Fibroblast of pulmonary artery (primary cell): ENCODE measurements around the gene WDR88.
"Not testable (repeated sequence)": the region's sequence is repeated elsewhere in the genome, so short reads cannot be mapped to it uniquely, and the experiment has no call there.

ENCODE experiments used
- DNase-seq: peaks from one replicate; pipeline ENCODE4 v3.0.0-alpha.2; 2010; ENCODE audit warnings: low read depth
- H3K4me3 ChIP-seq: replicated peaks from 2 replicates; pipeline ENCODE4 v1.5.1; 2011; ENCODE audit warnings: low read depth, mild to moderate bottlenecking, control low read depth, low read length, moderate library complexity
- TF ChIP-seq, protein P1 (sequence below): IDR thresholded peaks from 2 replicates; pipeline ENCODE4 v1.5.1; 2011; ENCODE audit warnings: mild to moderate bottlenecking, control low read depth, low read length, inconsistent platforms; ENCODE audit errors: missing control alignments

Gene WDR88

DNA sequence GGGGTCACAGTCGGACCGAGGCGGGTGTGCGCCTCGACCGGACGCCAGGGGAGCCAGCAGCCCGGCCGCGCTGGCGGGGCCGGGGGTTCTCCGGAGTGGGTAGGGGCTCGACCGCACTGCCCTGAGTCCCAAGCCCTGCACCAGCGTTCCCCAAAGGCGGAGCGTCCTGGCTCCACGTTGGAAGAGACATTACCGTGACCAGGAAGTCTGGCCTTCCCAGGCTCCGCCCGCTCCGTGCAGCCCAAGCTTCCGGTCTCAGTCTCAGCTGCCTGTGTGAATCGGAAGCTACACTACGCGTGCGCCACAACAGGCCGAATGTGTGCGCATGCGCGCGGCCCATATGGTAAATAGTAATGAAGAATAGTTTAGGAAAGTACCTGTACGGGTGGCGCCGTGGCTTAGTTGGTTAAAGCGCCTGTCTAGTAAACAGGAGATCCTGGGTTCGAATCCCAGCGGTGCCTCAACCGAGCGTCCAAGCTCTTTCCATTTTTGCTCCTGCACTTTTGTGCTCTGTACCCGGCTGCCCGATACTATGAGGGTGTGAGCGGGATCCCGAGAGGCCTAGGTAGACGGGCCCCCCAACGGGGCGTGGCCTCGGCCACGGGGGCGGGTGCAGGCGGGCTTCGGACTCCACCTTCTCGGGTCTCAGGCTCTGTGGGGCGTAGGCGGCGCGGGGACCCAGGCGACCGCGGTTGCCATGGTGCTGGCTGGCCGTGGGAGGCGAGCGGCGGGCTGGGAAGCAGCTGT lies 44.9 kb downstream of the WDR88 start:
- peak; percentile 99 for DNase-seq
- H3K4me3 ChIP-seq = peak overlapping the region; percentile 84
- TF ChIP-seq, protein P1, sequence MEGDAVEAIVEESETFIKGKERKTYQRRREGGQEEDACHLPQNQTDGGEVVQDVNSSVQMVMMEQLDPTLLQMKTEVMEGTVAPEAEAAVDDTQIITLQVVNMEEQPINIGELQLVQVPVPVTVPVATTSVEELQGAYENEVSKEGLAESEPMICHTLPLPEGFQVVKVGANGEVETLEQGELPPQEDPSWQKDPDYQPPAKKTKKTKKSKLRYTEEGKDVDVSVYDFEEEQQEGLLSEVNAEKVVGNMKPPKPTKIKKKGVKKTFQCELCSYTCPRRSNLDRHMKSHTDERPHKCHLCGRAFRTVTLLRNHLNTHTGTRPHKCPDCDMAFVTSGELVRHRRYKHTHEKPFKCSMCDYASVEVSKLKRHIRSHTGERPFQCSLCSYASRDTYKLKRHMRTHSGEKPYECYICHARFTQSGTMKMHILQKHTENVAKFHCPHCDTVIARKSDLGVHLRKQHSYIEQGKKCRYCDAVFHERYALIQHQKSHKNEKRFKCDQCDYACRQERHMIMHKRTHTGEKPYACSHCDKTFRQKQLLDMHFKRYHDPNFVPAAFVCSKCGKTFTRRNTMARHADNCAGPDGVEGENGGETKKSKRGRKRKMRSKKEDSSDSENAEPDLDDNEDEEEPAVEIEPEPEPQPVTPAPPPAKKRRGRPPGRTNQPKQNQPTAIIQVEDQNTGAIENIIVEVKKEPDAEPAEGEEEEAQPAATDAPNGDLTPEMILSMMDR = no peak

DNA sequence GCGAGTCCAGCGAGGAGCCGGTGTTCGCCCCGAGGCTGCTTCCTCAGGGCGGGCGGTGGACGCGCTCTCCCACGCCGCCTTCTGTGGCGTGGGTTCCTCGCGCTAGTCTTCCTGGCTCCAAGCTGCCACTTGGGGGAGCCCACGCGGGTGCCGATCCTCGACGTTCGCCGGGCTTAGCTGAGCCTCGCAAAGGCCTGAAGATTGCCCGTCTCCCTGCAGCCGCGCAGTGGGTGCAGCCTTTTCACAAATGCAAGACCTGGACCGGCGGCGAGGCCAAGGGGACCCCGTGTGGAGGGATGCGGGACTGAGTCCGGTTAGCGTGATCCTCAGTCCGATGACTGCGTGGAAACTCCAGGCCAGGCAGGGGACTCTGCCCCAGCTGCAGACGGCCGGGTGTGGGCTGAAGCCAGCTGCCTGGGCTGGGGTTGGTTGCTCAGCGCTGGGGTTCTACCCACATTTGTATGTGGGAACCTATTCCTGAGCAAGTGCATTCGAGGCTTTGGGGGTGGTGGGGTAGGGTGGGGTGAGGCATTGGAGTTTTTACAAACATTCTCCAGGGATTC lies 45.6 kb downstream of the WDR88 start:
- DNase-seq = no peak
- TF ChIP-seq, protein P1 = peak; percentile 39
- H3K4me3 ChIP-seq = peak overlapping the region; percentile 84

DNA sequence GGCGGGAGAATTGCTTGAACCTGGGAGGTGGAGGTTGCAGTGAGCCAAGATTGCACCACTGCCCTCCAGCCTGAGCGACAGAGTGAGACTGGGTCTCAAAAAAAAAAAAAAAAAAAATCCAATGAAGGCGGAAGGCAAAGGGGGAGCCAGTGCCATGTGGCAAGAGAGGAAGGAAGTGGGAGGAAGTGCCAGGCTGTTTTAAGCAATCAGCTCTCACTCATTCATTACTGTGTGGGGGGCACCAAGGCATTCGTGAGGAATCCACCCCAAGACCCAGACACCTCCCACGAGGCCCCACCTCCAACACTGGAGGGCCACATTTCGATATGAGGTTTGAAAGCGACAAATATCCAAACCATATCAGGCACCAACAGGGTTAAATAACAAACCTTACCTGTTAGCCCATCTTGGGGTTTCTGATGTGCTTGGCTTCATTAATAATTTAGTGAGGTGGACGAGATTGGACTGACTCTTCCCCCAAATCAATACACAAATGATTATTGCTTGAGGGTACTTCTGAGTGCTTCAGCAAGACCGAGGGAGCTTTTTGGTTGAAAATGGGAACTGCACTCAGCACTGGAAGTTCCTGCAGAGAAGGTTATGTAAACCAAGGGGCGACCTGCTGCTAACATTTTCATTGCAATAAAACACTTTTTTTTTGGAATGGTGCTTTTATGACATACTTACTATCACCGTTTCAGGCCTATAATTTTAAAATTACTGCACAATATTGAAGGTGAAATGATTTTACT lies 54.7 kb downstream of the WDR88 start:
- TF ChIP-seq, protein P1 = no peak
- H3K4me3 ChIP-seq = no peak overlapping the region
- no peak for DNase-seq

DNA sequence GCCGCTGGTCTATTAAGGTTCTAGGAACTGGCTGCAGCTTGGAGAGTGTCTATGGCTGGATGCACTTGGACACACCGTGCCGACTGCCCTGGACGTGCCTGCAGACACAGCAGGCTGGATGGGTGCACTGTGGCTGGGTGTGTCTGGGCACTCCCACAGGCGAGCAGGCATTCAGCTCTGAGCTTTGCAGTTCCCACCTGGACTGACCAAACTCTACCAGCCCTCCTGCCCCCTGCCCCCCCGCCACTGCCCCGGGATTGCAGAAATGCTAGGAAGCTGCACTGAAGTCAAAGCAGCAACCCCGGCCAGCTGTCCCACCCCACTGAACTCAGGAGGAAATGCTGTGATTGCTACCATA lies 55.2 kb downstream of the WDR88 start:
- no peak for DNase-seq
- no peak overlapping the region for H3K4me3 ChIP-seq
- TF ChIP-seq, protein P1 = no peak

DNA sequence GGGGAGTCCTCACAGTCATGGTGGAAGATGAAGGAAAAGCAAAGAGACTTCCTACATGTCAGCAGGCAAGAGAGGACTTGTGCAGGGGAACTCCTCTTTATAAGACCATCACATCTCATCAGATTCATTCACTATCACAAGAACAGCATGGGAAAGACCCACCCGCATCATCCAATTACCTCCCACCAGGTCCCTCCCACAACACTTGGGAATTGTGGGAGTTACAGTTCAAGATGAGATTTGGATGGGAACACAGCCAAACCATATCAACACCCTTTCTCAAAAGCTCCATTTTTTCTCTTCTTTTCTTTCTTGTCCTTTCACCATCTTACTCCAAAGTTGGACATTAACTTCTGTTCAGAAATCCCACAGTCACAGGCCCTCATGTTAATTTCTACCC lies 57.5 kb downstream of the WDR88 start:
- TF ChIP-seq, protein P1 = no peak
- no peak for DNase-seq
- H3K4me3 ChIP-seq = no peak overlapping the region

DNA sequence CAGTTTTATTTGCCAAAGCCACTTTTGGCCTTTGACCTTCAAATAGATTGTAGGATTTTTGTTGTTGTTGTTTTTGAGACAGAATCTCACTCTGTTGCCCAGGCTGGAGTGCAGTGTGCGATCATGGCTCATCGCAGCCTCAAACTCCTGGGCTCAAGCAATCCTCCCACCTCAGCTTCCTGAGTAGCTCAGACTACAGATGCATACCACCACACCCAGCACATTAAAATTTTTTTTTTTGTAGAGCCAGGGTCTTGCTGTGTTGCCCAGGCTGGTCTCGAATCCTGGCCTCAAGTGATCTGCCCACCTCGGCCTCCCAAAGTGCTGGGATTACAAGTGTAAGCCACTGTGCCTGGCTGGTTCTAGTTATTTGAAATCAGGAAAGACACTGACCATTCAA lies 59.2 kb downstream of the WDR88 start:
- not testable (repeated sequence) for DNase-seq, H3K4me3 ChIP-seq

DNA sequence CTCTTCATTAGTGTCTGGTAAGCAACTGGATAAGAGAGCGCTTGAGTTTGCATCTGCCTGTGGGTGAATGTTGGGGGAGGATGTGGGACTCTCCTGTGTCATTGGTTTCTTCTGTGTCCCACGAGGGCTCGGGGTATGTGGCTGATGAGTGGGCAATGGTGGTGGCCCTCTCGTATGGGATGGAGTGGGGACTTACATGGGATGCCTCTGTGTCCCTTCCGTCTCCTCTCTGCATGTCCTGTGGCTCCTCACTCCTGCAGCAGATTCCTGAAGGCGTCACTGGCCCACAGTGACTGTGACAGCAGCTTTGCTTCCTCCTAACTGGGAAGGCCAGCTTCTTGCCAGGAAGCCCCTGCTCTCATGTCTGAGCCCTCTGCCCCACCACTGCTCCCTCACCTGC lies 59.6 kb downstream of the WDR88 start:
- H3K4me3 ChIP-seq = no peak overlapping the region
- no peak for DNase-seq
- TF ChIP-seq, protein P1 = no peak
